Skin of body (tissue), 3 donors: ENCODE results near the gene SLC4A3. TPM values are rescaled to one million over a fixed set of nuclear protein-coding genes. Genes with fewer than 3 reads are reported as not detected.
"Not testable (repeated sequence)": the region's sequence is repeated elsewhere in the genome, so short reads cannot be mapped to it uniquely, and the experiment has no call there.

Source experiments
- DNase-seq: peaks from one replicate; lab custom pipeline; 2025; lab: John Stamatoyannopoulos, UW
- small RNA-seq: library from RNA; depleted of rRNA; stranded (forward); fragments of <200 nt; gene quantifications from one replicate; pipeline ENCODE3, GENCODE V24; 2014; ENCODE audit warnings: low replicate concordance
- total RNA-seq: library from RNA; depleted of rRNA; stranded (reverse); fragments of >200 nt; gene quantifications from one replicate; pipeline ENCODE4 v1.2.3, GENCODE V29; 2014

Gene SLC4A3
- total RNA-seq, 1 donor from 2014 or later, result 2.5 TPM

DNA sequence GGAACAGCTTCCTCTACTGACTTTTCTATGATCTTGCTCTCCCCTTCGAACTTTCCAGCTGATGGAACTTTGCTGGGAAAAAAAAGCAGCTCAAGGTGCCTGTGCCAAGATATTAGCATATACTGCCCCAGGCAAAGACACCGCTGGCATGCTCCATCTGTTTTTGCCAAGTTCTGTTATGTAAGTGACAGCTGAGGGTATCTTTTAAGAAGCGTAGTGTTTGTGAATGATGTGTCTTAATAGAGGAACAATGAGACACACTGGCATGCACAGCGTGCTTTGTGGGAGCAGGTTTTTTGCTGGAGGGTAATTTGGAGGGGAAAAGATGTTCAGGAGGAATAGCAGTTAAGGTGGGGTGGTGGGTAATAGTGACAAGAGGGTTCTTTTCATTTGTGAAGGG is 47.8 kb downstream of the SLC4A3 start:
- DNase-seq, result no peak

DNA sequence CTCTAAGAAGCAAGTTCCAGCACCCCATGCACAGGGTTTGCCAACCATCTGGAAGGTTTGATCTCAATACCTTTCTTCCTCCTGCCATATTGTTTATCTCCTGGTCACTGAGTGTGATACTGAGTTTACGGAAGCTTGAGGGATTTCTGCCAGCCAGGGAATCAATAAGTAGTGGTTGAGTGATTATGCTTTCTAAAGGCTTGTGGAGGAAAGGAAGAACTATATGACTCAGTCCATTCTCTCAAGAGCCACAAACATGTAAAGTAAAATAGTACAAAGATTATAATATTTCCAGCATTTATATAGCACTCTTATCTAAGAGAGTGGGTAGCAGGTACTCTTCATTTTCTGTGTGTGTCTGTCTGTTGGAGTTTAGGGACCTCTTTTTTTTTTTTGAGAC is 49.2 kb downstream of the SLC4A3 start:
- DNase-seq, result no peak

DNA sequence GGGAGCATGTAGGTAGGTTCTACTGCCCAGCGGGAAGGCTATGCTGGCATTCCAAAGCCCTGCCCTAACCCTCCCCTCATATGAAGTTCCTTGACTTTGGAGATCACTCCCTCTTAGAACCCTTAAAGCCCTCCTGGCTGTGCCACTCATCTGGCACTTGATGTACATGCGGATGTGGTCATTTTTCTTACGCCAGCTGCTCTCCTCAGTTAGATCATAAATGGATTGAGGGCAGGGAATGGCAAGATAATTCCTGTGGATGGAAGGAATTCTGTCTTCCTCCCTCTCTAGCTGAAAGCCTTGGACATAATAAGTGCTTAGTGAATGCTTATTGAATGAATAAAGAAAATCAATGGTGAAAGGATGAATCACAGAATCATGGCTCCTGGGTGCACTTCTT is 51.6 kb downstream of the SLC4A3 start:
- no peak for DNase-seq

DNA sequence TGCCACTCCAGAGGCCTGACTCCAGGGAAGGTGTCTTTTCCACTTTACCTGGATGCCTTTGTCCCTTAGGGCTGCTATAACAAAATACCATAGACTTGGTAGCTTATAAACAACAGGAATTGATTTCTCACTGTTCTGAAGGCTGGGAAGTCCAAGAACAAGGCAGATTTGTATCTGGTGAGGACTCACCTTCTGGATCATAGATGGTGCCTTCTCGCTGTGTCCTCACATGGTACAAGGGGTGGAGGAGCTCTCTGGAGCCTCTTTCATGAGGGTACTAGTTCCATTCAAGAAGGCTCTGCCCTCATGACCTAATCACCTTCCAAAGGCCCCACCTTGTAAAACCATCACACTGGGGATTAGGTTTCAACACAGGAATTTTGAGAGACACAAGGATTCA is 52.1 kb downstream of the SLC4A3 start:
- DNase-seq, result no peak

DNA sequence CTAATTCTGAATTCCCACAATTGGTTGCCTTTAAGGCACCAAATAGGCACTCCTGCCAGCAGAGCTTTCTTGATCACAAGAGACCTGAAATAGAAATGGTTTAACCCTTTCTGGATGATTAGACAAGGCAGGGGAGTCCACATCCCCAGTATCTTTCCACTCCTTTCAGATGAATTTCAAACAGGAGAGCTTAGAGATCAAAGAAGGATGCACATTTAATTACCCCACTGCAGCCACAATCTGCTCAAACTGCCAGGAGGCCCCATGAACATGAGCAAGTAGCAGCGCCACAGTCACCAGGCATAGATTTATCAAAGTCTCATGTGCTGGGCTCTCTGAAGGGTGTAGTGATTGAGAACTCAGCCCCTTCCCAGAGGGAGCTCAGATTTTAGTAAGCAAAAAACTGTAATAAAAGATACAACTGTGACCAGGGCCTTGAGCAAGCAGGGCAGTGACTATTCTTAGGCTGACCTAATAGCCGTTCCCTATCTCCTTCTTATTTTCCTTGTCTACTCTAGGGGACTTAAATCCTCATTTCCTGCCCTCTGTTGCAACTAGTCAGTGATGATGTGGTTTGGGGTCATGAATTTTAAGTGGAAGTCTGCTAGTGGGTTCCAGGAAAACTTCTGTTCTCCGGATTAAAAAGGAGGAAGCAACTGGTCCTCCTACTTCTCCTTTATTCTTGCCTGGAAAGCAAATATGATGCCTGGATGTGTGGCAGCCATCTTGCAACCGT is 53.7 kb downstream of the SLC4A3 start:
- no peak for DNase-seq

DNA sequence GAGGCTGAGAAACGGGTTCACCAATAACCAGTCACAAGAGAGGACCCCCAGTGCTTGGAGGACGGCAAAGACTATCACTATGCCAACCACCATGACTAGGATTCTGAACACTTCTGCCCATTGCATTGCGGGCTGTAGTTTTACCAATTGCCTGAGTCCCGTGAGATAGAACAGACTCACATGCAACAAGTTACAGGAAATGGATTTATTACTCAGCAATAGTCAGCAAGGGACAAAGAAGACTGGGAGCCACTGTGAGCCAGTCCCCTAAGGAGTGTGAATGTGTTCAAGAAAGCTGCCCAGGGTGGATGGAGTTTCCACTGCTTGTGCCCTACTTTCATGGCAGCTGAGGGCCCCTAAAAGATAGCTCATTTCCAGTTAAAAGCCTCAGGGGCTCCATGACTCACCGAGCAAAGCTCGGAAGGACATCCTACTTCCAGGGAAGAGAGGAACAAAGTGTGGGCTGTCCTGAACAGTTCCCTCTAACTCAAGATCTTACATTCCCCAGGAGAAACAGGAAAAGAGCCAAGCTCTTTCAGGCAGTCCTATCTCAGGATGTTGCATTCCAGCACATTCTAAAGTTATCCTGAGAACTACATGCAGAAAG is 54.4 kb downstream of the SLC4A3 start:
- DNase-seq, result no peak

DNA sequence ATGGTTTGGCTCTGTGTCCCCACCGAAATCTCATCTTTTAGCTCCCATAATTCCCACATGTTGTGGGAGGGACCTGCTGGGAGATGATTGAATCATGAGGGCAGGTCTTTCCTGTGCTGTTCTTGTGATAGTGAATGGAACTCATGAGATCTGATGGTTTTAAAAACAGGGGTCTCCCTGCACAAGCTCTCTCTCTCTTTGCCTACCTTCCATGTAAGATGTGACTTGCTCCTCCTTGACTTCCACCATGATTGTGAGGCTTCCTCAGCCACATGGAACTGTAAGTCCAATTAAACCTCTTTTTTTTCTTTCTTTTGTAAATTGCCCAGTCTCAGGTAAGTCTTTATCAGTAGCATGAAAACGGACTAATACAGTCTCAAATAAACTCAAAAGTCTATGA is 56.0 kb downstream of the SLC4A3 start:
- DNase-seq, result not testable (repeated sequence)

DNA sequence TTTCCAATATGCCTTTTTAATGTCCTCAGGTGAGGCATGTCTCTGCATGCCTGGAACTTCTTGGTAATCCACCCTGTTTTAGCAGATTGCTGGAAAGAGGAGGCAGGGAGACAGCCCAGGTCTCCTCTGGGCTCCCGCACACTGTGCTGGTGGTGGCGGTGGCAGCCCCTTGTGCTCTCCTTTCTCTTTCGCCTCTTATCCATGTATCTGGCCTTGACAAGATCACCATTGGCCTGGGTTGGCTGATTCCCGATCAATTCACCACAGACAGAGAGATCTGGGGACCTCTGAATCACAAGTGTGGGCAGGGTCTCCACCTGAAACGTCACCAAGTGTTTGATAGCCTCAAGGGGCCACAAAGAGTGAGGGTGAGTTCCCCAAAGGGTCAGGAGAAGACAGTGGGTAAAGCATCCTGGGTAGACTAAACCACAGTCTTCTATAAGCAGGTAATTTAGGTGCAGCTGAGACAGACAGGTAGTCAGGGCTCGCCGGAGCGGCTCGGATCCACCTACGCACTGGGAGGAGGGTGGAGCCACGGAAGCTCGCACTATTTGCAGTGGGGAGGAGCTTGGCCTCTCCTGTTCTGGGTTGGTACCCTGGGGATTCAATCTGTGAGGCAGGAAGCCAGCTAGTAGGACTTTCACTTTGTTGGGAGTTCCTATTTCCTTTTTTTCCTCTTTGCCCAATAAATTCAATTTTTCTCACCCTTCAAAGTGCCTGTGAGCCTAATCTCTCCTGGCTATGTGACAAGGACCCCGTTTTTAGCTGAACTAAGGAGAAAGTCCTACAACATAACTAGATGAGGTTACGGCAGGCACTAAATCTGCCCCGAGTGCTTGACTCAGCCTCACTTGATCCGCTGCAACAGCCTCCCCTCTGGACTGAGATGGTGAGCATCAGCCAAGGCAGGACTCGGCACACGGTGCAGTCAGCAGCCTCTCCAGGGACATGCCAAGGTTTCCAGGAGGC is 57.6 kb downstream of the SLC4A3 start:
- DNase-seq, result no peak

DNA sequence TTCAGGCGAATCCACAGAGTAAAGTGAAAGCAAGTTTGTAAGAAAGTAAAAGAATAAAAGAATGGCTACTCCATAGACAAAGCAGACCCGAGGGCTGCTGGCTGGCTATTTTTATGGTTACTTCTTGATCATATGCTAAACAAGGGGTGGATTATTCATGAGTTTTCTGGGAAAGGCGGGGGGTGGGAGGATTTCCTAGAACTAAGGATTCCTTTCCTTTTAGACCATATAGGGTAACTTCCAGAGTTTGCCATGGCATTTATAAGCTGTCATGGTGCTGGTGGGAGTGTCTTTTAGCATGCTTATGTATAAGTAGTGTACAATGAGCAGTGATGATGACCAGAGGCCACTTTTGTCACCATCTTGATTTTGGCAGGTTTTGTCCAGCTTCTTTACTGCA is 59.8 kb downstream of the SLC4A3 start:
- DNase-seq, result no peak

DNA sequence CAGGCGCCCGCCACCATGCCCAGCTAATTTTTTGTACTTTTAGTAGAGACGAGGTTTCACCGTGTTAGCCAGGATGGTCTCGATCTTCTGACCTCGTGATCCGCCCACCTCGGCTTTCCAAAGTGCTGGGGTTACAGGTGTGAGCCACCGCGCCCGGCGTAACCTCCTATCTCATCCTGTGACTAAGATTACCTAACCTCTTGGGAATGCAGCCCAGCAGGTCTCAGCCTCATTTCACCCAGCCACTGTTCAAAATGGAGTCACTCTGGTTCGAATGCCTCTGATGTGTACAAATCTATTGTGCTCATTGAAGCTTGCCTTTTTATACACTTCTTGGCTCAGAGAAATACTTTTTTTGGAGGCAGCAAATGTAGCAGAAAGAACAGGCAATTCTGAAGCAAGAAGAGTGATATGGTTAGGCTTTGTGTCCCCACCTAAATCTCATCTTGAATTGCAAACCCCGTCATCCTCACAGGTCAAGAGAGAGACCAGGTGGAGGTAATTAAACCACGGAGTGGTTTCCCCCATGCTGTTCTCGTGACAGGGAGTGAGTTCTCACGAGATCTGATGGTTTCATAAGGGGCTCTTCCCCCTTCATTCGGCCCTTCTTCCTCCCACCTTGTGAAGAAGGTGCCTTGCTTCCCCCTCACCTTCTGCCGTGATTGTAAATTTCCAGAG is 60.6 kb downstream of the SLC4A3 start:
- no peak for DNase-seq

DNA sequence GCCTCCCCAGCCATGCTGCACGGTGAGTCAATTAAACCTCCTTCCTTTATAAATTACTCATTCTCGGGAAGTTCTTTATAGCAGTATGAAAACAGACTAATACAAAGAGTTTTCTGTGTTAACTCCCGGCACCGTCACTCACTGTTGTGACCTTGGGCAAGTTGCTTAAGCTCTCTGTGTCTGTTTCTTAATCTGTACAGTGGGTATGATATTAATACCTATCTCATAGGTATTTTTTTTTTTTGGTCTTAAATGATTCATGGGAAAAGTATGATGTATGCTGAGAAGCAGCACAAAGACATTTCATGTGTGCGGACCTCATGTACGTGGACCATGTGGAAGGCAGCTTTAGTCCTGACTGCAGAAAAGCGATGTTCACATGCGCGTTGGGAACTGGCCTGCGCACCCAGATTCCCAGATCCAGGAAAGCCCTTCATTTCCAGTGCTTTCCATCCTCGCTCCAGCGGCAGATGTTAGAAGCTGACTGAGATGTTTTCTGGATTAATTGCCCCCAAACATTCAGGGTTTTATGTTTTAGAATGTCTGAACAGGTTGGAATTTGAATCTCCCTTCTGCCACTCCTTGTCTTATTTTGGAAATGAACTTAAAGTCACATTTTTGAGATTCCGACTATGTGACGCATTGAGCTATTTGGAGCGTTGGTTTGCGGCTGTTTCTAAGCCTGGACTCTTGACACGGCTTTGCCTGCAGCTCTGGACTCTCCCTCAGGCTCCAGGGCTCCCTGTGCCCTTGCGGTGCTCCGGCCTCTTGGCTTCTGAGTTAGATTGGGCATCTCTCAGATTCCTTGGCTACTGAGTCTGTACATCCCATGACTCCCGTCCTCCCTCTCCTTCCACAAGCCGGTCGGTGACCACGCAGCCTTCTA is 61.4 kb downstream of the SLC4A3 start:
- peak; percentile 30 for DNase-seq

DNA sequence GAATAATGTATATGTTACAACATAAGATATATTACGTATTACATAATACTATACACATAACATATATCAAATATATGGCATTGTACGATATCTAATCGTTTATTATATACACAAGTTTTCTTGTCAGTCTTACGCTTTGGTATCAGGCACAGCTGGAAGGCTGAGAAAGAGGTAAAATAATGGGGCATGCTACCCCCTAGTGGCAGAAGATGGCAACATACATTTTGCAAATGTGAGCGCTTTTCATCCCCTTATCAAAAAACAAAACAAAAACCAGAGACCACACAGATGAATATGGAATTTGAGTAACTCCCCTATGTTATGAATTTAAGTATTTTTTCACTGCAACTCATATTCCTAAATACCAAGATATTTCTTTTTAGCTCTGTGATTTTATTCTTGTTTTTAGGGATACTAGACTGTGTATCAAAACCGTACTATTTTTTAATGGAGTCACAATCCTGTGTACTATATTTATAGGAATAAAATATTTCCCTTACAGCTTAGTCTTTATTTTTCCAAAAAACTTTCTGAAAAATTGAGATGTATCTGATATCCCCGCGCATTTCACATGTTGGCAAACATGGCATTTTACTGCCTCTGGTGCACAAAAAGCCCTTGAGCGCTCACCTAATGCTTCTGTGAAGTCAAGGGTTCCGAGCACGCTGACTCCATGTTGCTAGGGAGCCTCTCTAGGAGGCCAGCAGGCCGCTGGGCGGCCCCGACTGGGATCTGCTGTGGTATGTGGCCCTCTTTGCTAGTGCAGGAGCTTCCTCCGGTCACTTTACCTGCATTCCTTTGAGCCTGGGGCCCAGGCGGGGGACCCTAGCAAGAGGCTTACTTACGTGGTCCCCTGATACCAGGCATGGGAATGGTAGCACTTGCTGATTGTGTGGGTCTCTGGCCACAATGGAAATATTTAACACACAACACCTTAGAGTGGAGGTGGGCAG is 62.5 kb downstream of the SLC4A3 start:
- DNase-seq, result peak; percentile 44

DNA sequence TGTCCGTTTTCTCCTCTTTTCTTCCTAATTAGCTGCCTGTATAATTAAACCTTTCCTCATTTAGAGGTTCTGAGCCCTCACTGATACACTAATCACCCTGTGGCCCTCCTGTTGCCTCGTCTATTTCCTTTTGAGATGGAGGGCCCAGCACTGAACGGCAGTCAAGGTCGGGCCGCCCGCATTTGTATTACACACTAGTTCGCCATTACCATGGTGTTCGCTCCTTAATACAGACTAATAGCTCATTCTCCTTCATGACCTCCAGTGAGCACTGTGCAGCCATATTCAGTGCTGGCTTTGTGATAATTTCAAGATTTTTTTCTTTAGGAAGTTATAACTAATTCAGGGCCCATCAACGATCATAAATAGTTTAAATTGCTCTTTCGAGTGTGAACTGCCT is 64.1 kb downstream of the SLC4A3 start:
- no peak for DNase-seq

Small RNA genes within 50 kb of the gene (small RNA-seq; reads per million reads assigned to genes)
- not detected for gene RN7SKP213

Other genes with a start within 250 kb of the SLC4A3 start
- gene DNPEP, start 239.7 kb upstream of the SLC4A3 start, total RNA-seq, result 42.4 TPM
- gene DES, start 209.3 kb upstream of the SLC4A3 start, total RNA-seq, result 318 TPM
- gene SPEG, start 192.8 kb upstream of the SLC4A3 start, total RNA-seq, result 10.5 TPM
- gene GMPPA, start 128.7 kb upstream of the SLC4A3 start, total RNA-seq, result 21.8 TPM
- 0.49 TPM for gene ASIC4, start 113.1 kb upstream of the SLC4A3 start, total RNA-seq
- 35.9 TPM for gene CHPF, start 83.8 kb upstream of the SLC4A3 start, total RNA-seq
- gene TMEM198, start 83.6 kb upstream of the SLC4A3 start, total RNA-seq, result 0.99 TPM
- 47.0 TPM for gene OBSL1, start 56.1 kb upstream of the SLC4A3 start, total RNA-seq
- 0.10 TPM for gene INHA, start 55.3 kb upstream of the SLC4A3 start, total RNA-seq
- 22.8 TPM for gene STK11IP, start 29.8 kb upstream of the SLC4A3 start, total RNA-seq